SU-DHL-6 (cell line): ENCODE data around the gene SPHK1.
A peak's percentile ranks its signal among the peaks of the same experiment; 100 is the strongest.

Experiments used
- H2AFZ ChIP-seq: fragments of 200-600 bp; sonication (generic); 2 replicates; pipeline ENCODE4 v1.6.1; 2014; ENCODE audit warnings: low read depth, mild to moderate bottlenecking, moderate library complexity, mixed read lengths, antibody characterized with exemption, low read length; ENCODE audit not compliant: severe bottlenecking
- H3F3A ChIP-seq: fragments of 200-600 bp; shearing (Covaris generic); 2 replicates; pipeline ENCODE4 v1.6.0; 2016; ENCODE audit warnings: antibody characterized with exemption, mild to moderate bottlenecking; ENCODE audit not compliant: insufficient read depth
- H3K27ac ChIP-seq: fragments of 200-600 bp; sonication (generic); 2 replicates; pipeline ENCODE4 v1.5.1; 2016; ENCODE audit warnings: low read depth, mild to moderate bottlenecking, low read length, moderate library complexity, mixed read lengths
- H3K27me3 ChIP-seq: fragments of 200-600 bp; sonication (generic), shearing (Covaris generic); 2 replicates; pipeline ENCODE4 v1.6.0; 2014; ENCODE audit warnings: mild to moderate bottlenecking, low read length
- H3K36me3 ChIP-seq: fragments of 200-600 bp; sonication (generic); 2 replicates; pipeline ENCODE4 v1.6.1; 2014; ENCODE audit warnings: mild to moderate bottlenecking, low read length, mixed read lengths
- H3K4me2 ChIP-seq: fragments of 300-600, 200-600 bp; shearing (Covaris generic), sonication (generic); 2 replicates; pipeline ENCODE4 v1.6.0; 2014; ENCODE audit warnings: low read length, low read depth, mild to moderate bottlenecking; ENCODE audit not compliant: poor library complexity, severe bottlenecking
- H3K4me3 ChIP-seq: fragments of 200-600 bp; sonication (generic); 2 replicates; pipeline ENCODE4 v1.5.1; 2014; ENCODE audit warnings: antibody characterized with exemption, low read length, mild to moderate bottlenecking, mixed read lengths; ENCODE audit not compliant: insufficient read depth, poor library complexity, severe bottlenecking
- H3K79me2 ChIP-seq: fragments of 200-600 bp; sonication (generic); 2 replicates; pipeline ENCODE4 v1.6.1; 2014; ENCODE audit warnings: mild to moderate bottlenecking, low read length, moderate library complexity; ENCODE audit not compliant: insufficient read depth
- H3K9ac ChIP-seq: fragments of 200-600 bp; sonication (generic); 2 replicates; pipeline ENCODE4 v1.7.0; 2014; ENCODE audit warnings: mild to moderate bottlenecking, low read length
- H3K9me2 ChIP-seq: fragments of 200-600 bp; sonication (generic); replicated peaks from 2 replicates; pipeline ENCODE4 v1.6.1; 2014; ENCODE audit warnings: low read length; ENCODE audit not compliant: insufficient read depth
- H3K9me3 ChIP-seq: fragments of 200-600 bp; sonication (generic); 2 replicates; pipeline ENCODE4 v1.6.1; 2014; ENCODE audit warnings: low read length, mixed read lengths; ENCODE audit not compliant: insufficient read depth
- H4K20me1 ChIP-seq: fragments of 200-600 bp; sonication (generic); 2 replicates; pipeline ENCODE4 v1.6.1; 2014; ENCODE audit warnings: low read depth, mild to moderate bottlenecking, antibody characterized with exemption, low read length, moderate library complexity, mixed read lengths
- CTCF ChIP-seq: fragments of 200-600 bp; sonication (generic); IDR thresholded peaks from one replicate; pipeline ENCODE4 v1.5.1; 2017; ENCODE audit warnings: antibody characterized with exemption, mild to moderate bottlenecking, low read length, moderate library complexity; ENCODE audit not compliant: insufficient read depth, poor library complexity, severe bottlenecking
- EZH2phosphoT487 ChIP-seq: fragments of 200-600 bp; sonication (generic), shearing (Covaris generic); conservative IDR thresholded peaks from 2 replicates; pipeline ENCODE4 v1.6.1; 2018; ENCODE audit warnings: mild to moderate bottlenecking, antibody characterized with exemption, low read length, moderate library complexity, mixed read lengths

The SPHK1 gene

GRCh38 chr17:76427501-76428231 lies 43.3 kb downstream of the SPHK1 start:
- peak overlapping the region; percentile 56 for H3K4me2 ChIP-seq
- no peaks in the 10 kb centered on the region; the same call in 1 of the 2 replicates for H3K79me2 ChIP-seq
- H3K4me3 ChIP-seq: peak overlapping the region; percentile 8
- peaks cover 6% of the 10 kb centered on the region; the same call in 1 of the 2 replicates for H4K20me1 ChIP-seq
- TF ChIP-seq CTCF (no peak), EZH2phosphoT487 (no peak)
- no peaks in the 10 kb centered on the region for H3K9me3 ChIP-seq
- H3K27me3 ChIP-seq: no peaks in the 10 kb centered on the region
- H3K36me3 ChIP-seq: no peaks in the 10 kb centered on the region
- peak overlapping the region; percentile 46; the same call in 1 of the 2 replicates for H3K27ac ChIP-seq
- H2AFZ ChIP-seq: no peak overlapping the region
- no peak overlapping the region for H3K9ac ChIP-seq
- H3K9me2 ChIP-seq: no peaks in the 10 kb centered on the region
- H3F3A ChIP-seq: peaks cover 8% of the 10 kb centered on the region

- no peak for TF ChIP-seq EZH2phosphoT487
- TF ChIP-seq CTCF: no peak
- Histone ChIP-seq H3K9ac (no peak overlapping the region), H3K27me3 (no peaks in the 10 kb centered on the region), H3K27ac (0 out of 2 replicates have a peak overlapping the region, but pooled peaks have one; percentile 35), H4K20me1 (peaks cover 6% of the 10 kb centered on the region; the same call in 1 of the 2 replicates), H3K4me2 (peak overlapping the region; percentile 56), H3K36me3 (no peaks in the 10 kb centered on the region), H3F3A (peaks cover 8% of the 10 kb centered on the region), H3K4me3 (no peak overlapping the region), H3K9me2 (no peaks in the 10 kb centered on the region), H3K79me2 (no peaks in the 10 kb centered on the region; the same call in 1 of the 2 replicates), H2AFZ (no peak overlapping the region), H3K9me3 (no peaks in the 10 kb centered on the region)
These were observed 44.1 kb downstream of the SPHK1 start for GRCh38 chr17:76428511-76428910.

- no peak overlapping the region for H3K4me2 ChIP-seq
These were observed 47.1 kb downstream of the SPHK1 start for GRCh38 chr17:76431509-76431908.

More at GRCh38 chr17:76431509-76431908, 47.1 kb downstream of the SPHK1 start:
- H3K4me3 ChIP-seq: no peak overlapping the region
- H3K27ac ChIP-seq: no peak overlapping the region
- H3F3A ChIP-seq: peaks cover 8% of the 10 kb centered on the region
- H2AFZ ChIP-seq: no peak overlapping the region
- no peaks in the 10 kb centered on the region for H3K9me3 ChIP-seq
- H3K9ac ChIP-seq: no peak overlapping the region
- H4K20me1 ChIP-seq: peaks cover 6% of the 10 kb centered on the region; the same call in 1 of the 2 replicates
- no peaks in the 10 kb centered on the region for H3K36me3 ChIP-seq
- H3K9me2 ChIP-seq: no peaks in the 10 kb centered on the region
- no peaks in the 10 kb centered on the region for H3K27me3 ChIP-seq
- TF ChIP-seq CTCF (no peak), EZH2phosphoT487 (no peak)
- H3K79me2 ChIP-seq: no peaks in the 10 kb centered on the region; the same call in 1 of the 2 replicates
